Measurements from ENCODE around the gene NEIL1.
"Not testable (repeated sequence)": the region's sequence is repeated elsewhere in the genome, so short reads cannot be mapped to it uniquely, and the experiment has no call there.

NEIL1 gene

DNA sequence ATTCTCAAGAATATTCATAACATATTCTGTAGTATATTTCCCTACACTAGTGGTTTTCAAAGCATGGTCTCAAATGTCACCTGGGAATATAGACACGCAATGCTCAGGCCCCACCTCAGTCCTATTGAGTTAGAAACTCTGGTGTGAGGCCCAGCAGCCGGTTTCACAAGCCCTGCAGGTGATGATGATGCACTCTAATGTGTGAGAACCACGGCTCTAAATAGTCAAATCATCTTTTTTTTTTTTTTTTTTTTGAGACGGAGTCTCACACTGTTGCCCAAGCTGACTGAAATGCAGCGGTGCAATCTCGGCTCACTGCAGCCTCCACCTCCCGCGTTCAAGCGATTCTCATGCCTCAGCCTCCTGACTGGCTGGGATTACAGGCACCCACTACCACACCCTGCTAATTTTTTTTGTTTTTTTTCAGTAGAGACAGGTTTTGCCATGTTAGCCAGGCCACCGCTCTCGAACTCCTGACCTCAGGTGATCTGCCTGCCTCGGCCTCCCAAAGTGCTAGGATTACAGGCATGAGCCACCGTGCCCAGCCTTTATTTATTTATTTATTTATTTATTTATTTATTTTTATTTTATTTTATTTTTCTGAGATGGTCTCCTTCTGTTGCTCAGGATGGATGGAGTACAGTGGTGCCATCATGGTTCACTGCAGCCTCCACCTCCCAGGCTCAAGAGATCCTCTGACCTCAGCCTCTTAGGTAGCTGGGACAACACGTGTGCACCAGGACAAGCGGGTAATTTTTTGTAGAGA is 13.0 kb upstream of the NEIL1 start:
- not testable (repeated sequence) for DNase-seq (ENCODE audit: low spot score)

DNA sequence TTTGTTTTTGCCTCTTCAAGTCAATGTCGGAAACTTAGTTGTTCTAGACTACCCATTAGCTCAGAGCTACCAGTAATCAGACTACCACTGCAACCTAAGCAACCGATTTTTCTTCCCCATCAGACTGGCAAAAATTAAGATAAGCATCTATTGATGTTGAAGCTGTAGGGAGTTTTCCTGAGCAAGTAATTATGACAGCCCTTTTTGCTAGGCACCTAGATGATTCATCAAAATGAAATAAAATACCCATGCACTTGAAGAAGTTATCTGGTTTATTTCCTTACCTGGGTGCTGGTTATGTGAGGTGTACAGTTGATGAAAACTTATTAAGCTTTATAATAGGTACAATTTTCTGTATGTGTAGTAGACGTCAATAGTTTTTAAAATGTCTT is 11.5 kb upstream of the NEIL1 start:
- DNase-seq (ENCODE audit: low spot score): no peak

DNA sequence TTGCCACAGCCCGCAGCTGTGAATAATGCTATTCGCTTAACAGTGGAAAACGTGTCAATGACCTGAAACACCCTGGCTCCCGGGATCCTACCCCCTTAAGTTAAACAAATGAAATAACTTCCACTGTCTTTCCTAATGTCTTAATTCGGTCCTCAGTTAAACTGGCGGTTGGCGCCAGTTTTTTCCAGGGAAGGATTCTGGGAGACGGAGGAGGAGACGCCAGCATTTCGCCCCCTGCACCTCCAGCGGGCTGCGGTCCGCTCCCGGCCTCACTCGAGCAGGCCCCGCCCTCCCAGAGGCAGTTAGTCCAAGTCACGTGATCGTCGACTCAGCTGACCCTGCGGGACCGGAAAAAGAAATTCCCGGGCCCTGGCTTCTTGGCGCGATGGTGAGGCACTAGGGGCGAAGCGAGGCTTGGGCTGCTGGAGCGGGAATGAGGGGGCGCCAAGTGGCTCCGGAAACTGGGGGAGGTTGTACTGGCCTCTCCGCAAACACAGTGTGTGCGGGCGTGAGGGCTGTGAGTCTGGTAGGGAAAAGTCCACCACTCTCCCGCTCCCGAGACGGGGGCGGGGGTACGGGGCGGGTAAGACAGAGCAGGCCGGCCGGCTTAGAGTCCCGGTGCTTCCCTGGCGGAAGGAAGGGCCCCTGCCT is 11.0 kb upstream of the NEIL1 start, which contains the start of gene COMMD4:
Gene COMMD4 (plus strand): TSS at position 359 of the 651 bp plus-strand sequence. CDS start 27 bp downstream, at position 386.
- peak; percentile 81 for DNase-seq (ENCODE audit: low spot score)

DNA sequence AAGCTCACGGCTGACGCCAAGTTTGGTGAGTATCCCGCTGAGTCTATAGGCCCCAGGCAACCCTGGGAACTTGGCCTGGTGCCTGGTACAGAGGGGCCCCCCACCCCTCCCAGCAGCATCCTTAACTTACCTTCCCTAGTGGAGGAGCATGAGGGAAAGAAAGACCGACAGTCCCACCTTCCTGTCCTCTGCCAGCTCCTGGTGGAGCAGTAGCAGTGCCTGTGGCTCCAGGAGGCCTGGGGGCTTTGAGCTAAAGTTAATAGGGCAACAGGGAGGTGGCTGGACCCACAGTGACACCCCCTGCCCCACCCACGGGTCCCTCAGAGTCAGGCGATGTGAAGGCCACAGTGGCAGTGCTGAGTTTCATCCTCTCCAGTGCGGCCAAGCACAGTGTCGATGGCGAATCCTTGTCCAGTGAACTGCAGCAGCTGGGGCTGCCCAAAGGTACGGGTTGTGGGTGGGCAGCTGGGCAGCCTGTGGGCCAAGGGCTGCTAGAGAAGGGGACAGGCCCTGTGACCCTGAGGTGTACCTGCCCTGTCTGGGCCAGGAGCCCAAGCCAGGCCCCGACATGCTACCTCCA is 8.1 kb upstream of the NEIL1 start:
- DNase-seq (ENCODE audit: low spot score): no peak

DNA sequence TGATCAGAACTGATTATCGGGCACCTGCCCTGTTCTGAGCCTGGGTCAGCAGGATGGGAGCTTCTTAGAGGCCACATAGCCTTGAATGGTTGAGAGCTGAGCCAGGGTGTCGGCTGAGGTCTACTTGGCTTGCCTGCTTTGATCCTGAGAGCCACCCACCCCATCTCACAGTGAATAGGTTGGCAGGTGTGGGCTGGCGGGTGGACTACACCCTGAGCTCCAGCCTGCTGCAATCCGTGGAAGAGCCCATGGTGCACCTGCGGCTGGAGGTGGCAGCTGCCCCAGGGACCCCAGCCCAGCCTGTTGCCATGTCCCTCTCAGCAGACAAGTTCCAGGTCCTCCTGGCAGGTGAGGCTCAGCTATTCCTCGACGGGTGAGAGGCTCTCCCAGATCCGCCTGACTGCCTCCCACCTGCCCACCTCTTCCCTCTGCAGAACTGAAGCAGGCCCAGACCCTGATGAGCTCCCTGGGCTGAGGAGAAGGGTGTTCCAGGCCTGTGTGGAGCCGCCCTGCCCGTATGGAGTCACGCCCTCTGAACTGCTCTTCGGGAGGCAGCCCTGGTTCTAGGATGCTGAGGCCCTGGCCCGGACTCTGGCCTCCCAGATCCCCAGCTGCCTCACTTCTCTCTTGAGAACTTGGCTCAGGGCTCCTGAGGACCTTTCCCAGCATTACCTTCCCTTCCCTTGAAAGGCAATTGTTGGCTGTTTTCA is 7.2 kb upstream of the NEIL1 start:
- no peak for DNase-seq (ENCODE audit: low spot score)

DNA sequence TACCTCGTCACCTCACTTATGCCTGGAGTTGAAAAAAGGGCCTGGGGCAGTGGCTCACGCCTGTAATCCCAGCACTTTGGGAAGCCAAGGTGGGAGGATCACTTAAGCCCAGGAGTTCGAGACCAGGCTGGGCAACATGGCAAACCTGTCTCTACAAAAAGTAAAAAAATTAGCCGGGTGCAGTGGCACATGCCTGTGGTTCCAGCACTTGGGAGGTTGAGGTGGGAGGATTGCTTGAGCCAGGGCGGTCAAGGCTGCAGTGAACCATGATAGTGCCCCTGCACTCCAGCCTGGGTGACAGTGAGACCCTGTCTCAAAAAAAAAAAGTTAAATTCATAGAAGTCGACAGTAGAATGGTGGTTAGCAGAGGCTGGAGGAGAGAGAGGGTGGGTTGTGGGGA is 4.6 kb upstream of the NEIL1 start:
- no peak for DNase-seq (ENCODE audit: low spot score)

DNA sequence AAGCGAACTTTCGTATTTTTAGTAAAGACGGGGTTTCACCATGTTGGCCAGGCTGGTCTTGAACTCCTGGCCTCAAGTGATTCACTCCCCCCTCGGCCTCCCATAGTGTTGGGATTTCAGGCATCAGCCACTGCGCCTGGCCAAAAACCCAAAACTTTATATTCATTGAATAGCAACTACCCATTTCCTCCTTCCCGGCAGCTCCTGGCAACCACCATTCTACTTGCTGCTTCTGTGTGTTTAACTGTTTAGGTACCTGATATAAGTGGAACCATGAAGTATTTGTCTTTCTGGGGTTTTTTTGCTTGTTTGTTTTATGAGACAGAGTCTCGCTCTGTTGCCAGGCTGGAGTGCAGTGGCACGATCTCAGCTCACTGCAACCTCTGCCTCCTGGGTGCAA is 2.9 kb upstream of the NEIL1 start:
- DNase-seq (ENCODE audit: low spot score): not testable (repeated sequence)

DNA sequence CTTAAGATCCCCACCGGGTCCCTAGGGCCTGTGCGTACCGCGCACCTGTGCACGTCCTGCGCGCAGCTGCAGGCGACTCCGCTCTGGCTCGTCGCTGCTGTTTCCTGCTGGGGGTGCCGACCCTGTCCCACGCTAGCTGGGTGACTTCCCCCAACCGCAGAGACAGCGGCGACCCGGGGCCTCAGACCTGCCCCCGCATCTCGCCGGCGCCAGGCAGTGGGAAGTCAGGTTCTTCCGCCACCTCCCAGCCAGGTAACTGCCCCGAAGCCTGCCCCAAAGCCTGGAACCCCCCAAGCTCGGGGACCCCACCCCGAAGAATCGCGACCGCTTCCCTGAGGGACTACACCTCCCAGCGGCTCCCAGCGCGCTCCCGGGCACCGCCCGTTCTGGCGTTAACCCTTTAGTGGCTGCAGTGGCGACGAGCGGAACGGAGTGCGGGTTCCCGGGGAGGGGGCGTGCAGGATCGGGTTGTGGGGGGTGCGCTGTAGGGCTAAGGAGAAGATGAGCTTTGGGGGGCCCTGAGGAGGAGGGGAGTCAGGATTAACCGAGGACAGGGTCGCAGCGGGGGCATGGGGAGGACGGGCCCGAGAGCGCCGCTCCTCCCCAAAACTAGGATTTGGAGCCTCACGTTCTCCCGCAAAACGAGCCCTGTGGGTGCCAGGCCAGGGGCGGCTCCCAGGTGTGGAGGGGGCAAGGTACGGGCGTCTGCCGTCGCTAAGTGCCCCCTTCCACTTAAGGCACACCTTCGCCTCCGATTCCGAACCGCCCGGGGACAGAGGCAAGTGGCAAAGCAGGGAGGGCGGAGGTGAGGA is 589 bp downstream of the NEIL1 start:
- peak; percentile 50 for DNase-seq (ENCODE audit: low spot score)

DNA sequence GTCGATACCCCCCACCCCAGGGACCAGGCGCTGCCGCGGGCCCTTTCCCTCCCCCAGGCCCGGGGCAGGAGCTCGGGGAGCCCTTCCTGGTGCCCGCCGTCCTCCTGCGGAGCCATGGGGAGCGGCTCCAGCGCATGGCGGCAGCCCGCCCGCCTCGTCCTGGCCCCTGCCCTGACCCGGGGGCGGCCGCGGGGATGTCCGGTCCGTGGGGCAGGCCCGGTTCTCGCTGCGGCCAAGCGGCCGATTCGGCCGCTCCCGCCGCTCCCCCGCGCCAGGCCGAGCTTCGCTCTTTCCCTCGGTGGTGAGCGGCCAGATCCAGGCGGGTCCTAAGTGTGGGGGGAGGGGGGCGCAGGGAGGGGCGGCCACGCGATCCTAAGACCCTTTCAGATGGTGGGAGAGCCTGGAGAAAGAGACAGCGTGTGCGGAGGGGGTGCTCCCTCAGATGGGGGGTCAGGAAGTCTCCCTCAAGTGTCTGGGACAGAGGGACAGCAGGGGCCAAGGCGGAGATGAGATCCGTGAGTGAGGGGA is 1.3 kb downstream of the NEIL1 start:
- DNase-seq (ENCODE audit: low spot score): no peak

DNA sequence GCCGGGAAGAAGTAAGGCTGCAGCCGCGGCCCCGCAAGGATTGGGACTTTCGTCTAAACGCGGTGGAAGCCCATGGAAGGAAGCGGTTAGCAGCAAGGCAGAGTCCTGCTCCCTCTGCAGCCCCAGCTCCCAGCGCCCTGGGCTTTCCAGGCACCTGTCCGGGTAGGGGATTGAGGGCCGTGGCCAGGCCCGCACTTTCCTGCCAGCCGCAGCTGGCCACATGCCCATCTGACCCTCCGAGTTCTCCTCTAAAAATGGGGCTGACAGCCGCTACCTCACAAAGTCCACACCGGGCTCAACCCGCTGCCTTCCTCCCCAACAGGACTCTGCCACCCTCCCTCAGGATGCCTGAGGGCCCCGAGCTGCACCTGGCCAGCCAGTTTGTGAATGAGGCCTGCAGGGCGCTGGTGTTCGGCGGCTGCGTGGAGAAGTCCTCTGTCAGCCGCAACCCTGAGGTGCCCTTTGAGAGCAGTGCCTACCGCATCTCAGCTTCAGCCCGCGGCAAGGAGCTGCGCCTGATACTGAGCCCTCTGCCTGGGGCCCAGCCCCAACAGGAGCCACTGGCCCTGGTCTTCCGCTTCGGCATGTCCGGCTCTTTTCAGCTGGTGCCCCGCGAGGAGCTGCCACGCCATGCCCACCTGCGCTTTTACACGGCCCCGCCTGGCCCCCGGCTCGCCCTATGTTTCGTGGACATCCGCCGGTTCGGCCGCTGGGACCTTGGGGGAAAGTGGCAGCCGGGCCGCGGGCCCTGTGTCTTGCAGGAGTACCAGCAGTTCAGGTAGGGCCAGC is 1.9 kb downstream of the NEIL1 start:
- no peak for DNase-seq (ENCODE audit: low spot score)

DNA sequence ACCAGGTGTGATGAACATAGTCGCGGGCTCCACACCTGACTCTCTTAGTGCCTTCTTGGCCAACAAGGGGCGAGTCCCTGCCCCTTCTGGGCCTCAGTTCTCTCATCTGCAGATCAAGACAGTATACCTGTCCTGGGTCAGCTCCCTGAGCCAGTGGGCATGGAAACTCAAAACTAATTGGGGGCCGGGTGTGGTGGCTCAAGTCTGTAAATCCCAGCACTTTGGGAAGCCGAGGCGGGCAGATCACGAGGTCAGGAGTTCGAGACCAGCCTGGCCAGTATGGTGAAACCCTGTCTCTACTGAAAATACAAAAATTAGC is 2.5 kb downstream of the NEIL1 start:
- DNase-seq (ENCODE audit: low spot score): not testable (repeated sequence)

DNA sequence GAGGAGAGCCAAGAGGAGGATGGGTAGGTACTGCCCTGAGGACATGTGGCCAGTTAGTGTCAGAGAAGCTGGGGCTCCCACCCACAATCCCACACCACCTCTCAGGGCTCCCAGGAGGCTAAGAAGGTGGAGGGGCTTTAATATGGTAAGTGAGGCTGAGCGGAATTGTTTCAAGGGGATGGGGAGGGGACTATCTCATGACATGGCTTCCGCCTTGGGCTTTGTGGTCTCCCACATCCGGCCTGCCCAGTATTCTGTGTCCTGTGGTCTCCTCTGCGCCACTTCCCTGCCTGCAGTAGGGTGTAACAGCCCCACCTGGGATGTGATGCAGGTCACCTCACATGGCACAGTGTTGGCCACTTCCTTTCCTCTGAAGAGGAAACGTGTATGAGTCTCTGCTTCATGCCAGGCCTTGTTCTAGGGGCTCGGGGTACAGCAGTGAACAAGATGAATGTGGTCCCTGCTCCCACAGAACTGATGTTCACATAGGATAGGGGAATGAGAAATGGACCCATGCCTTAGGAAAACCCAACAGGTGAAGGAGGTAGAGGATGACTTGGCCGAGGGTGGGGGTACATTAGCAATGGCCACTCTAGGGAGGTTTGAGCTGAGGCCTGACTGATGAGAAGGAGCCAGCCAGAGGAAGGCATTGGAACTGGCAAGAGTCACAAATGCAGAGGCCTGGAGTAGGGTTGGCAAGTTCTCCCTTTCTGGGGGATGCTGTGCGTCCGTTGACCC is 3.2 kb downstream of the NEIL1 start:
- no peak for DNase-seq (ENCODE audit: low spot score)

DNA sequence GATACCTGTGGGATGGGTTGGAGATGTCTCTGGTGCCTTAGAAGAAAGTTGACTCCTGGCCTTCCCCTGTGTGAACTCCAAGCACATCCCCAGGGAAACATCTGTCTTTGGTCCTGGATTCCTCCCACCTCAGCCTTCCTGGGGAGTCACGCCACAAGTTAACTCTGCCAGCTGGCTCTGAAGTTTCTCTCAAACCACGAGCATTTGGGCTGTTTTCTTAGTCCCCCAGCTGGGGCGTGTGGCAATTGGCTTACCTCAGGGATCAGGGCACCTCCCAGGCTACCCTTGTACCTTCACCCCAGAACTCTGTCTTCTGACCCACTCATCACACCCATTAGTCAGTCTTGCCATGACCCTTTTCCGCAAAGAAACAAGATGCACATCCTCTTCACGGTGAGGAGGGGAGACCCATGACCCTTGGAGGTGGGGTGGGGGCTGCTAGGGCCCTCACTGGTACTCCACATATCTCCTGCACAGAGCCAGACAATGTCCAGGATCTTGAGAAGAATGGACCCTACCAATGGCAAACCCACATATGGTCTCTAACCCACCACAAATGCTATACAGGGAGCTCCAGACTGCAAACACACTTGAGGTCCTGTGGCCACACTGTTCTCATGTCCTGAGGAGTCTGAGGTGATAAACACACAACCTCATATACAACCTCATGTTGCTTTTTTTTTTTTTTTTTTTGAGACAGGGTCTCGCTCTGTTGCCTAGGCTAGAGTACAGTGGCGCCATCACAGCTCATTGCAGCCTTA is 3.9 kb downstream of the NEIL1 start:
- no peak for DNase-seq (ENCODE audit: low spot score)

DNA sequence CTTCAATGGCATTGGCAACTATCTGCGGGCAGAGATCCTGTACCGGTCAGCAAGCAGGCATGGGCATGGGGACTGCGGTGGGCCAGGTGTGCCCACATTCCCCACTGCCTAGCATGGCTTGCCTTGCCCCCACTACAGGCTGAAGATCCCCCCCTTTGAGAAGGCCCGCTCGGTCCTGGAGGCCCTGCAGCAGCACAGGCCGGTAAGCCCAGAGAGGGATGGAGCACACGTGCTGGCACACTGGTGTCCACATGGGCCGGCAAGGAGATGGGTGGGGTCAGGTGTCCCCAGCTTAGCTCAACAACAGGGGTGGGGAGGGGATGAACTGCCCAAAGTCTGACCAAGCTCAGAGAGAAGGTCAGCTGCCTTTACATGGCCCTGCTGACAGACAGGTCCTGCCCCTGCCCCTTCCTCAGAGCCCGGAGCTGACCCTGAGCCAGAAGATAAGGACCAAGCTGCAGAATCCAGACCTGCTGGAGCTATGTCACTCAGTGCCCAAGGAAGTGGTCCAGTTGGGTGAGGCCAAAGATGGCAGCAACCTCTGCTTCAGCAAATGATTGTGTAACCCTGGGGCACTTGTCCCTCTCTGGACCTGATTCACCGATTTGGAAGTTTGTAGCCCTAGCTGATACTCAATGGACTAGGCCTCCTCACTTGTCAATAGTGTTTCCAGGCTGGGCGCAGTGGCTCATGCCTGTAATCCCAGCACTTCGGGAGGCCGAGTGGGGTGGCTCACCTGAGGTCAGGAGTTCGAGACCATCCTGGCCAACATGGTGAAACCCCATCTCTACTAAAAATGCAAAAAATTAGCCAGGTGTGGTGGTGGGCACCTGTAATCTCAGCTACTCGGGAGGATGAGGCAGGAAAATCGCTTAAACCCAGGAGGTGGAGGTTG is 5.6 kb downstream of the NEIL1 start:
- DNase-seq (ENCODE audit: low spot score): no peak

DNA sequence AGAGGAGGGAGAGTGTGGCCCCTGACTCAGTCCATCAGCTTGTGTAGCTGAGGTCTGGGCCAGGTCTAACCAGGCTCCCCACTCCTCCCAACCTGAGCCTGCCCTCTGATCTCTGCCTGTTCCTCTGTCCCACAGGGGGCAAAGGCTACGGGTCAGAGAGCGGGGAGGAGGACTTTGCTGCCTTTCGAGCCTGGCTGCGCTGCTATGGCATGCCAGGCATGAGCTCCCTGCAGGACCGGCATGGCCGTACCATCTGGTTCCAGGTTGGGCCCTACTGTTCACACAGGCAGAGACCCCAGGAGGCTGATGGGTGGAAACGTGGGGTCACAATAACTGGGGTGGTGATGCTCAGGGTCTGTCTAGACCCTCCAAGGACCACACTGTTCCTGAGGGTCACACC is 6.8 kb downstream of the NEIL1 start:
- DNase-seq (ENCODE audit: low spot score): no peak

DNA sequence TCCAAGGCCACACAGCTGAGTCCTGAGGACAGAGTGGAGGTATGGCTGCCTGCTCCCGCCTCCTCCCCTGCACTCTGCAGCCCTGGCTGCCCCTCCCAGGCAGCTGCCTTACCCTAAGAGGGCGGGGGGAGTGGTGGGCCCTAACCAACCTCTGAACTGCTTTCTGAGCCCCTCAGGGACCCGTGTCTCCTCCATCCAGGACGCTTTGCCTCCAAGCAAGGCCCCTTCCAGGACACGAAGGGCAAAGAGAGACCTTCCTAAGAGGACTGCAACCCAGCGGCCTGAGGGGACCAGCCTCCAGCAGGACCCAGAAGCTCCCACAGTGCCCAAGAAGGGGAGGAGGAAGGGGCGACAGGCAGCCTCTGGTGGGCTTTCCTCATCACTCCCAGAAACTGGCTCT is 7.6 kb downstream of the NEIL1 start:
- no peak for DNase-seq (ENCODE audit: low spot score)

DNA sequence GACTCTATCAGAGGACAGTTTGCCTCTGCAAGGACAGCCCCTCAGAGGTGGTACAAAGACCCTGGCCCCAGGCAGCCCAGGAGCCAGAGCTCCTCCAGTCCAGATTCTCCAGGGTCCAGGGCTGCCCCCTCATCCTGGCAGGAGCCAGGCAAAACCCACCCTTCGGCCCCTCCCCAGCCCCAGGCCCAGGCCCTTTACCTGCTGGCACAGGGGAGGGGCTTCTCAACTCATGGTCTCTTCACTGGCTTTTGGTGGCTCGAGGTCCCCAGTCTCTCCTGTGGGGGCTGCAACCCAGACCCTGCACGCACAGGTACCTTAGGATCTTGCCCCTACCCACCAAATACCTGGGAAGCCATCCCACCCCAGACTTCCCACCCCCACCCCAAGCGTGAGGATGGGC is 8.5 kb downstream of the NEIL1 start:
- DNase-seq (ENCODE audit: low spot score): no peak

DNA sequence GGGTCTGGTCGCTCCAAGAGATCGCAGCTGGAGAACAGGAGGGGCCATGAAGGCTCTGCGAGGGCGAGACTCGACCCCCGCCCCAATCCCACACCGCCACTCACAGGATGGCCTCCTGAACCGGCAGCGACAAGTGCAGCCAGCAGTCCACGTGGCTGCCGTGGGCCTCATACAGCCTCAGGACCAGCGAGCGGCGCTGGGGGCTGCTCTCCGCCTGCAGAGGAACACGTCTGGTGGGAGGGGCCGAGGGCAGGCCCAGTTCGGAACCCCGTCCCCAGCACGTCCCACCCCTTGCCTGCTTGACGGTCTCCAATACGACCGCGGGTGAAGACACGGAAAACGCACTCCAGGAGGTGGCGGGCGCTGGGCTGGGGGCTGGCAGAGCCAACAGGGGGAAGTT is 9.2 kb downstream of the NEIL1 start:
- DNase-seq (ENCODE audit: low spot score): no peak

All from AG08395 (cell line).